Right lobe of liver (tissue), 6 donors: ENCODE results near the gene POLR2E. TPM values are rescaled to one million over a fixed set of nuclear protein-coding genes. Genes with fewer than 3 reads are reported as not detected.

ENCODE experiments used
- ATAC-seq, 4 donors: fragments of 200-7000 bp; cut with Tn5 transposase; one replicate each; pipeline ENCODE4 v1.9.1; 2020; ENCODE audit warnings: mild to moderate bottlenecking in 4 of 4, moderate library complexity in 4 of 4
- DNase-seq, 3 donors: peaks; one replicate each; pipeline ENCODE4 v3.0.0-alpha.2; 2020
- H3K27ac ChIP-seq, 3 donors: fragments of 200-600 bp; one replicate each; pipeline ENCODE4 v1.8.0; 2022
- H3K27me3 ChIP-seq, 2 donors: fragments of 200-600 bp; one replicate each; pipeline ENCODE4 v1.8.0; 2022
- H3K36me3 ChIP-seq, 4 donors: fragments of 200-600 bp; sonication (generic) in 1 of 4; one replicate each; pipeline versions ENCODE4 v1.5.1 to v1.8.0; 2017 to 2022; ENCODE audit warnings: control low read depth in 1 of 4
- H3K4me1 ChIP-seq, 4 donors: fragments of 200-600 bp; sonication (generic) in 1 of 4; one replicate each; pipeline versions ENCODE4 v1.5.1 to v1.8.0; 2017 to 2022; ENCODE audit warnings: control low read depth in 1 of 4
- H3K4me3 ChIP-seq, 3 donors: fragments of 200-600 bp; one replicate each; pipeline ENCODE4 v1.8.0; 2022
- H3K9me3 ChIP-seq, 4 donors: fragments of 200-600 bp; sonication (generic) in 1 of 4; one replicate each; pipeline versions ENCODE4 v1.5.1 to v1.8.0; 2017 to 2022; ENCODE audit warnings: control low read depth in 1 of 4
- CTCF ChIP-seq, 4 donors: fragments of 200-600 bp in 3 of 4; fragments of 450-650 bp in 1 of 4; IDR thresholded peaks; one replicate each; pipeline versions ENCODE4 v1.5.1 to v1.8.0; 2016 to 2022; ENCODE audit warnings: antibody characterized with exemption in 4 of 4, mild to moderate bottlenecking in 2 of 4
- POLR2A ChIP-seq: fragments of 450-650 bp; IDR thresholded peaks from one replicate; pipeline ENCODE4 v1.6.1; 2017; ENCODE audit warnings: antibody characterized with exemption, mild to moderate bottlenecking
- WGBS: methylation state at CpG from one replicate; pipeline ENCODE4 v1.1.6; 2018; ENCODE audit warnings: low coverage, low lambda C conversion rate; ENCODE audit not compliant: insufficient coverage; ENCODE audit errors: missing lambda C conversion rate; 5-methylcytosine and 5-hydroxymethylcytosine counted together
- intact Hi-C, 2 donors: fragments of 100-400 bp; cut with DNase I; formaldehyde crosslinking; loops; one replicate each; pipeline versions ENCODE4 v1.11.2 to v1.14.1; 2022
- total RNA-seq, 6 experiments: library from RNA; depleted of rRNA in 2 of 6; stranded (reverse); fragments of >200 nt in 2 of 6; fragmentation: NEBNext Ultra II Directional in 3 of 6; extraction: Animal tissue kit (Norgen Biotek cat#: 25700) in 3 of 6; gene quantifications; one replicate each; pipeline versions ENCODE4 v1.1.0 to v1.2.4, GENCODE V29; 2016 to 2023
- donor health status: DM: no; HTN: yes; CAD: no.
- donor health status: DM: no; HTN: no; CAD: no.
- donor health status: DM: no; HTN: no; CAD: no.
- donor health status: DM: no; HTN: yes; CAD: no.
- donor health status: DM: no; HTN: yes; CAD: no.

The POLR2E gene
- total RNA-seq, 6 experiments from 2014 or later = 112 to 256 (median 131) TPM

DNA sequence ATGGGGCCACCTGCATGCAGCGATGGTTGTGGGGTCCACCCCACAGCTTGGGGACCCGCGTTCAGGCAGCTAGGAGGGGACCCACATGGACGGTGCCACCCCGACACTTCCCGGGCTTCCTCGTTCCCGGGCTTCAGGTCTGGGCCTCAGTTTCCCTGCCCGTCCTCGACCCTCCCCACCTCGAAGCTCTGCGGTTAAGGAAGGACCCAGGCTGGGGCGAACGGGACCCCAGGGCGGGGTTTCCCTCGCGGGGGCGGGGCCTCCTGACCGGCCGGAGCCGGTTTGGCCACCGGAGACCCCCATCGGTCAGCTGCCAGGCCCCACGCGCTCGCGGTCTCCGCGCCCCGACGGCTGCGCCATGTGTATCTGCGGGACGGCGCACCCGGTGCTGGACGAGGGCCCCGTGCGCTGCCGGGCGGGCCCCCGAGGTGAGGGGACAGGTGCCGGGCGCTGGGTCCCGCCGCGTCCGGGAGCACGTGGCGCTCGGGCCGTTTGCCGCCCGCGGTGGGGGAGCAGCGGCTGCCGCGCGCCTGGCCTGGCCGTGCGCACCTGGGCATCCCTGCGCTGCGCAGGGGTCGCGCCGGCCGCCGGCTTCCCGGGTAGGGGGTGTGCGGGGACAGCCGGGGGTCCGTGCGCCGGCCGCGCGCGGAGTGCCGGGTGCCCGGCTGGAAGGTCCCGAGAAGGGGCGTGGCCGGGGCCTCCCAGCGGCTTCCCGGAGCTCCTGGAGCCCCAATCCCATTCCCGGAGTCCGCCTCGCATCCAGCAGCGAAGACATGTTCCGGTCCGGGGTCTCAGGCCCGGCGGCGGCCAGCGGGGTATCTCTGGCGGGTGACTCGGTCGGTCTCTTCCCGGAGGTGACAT, 24.0 kb downstream of the POLR2E start:
- TF ChIP-seq POLR2A = no peak
- no peak for TF ChIP-seq CTCF (IDR thresholded peaks at IDR 0.05)
- no peak overlapping the region for H3K4me3 ChIP-seq
- H3K4me1 ChIP-seq = peaks cover 0 to 15% (median 3%) of the 10 kb centered on the region in 4 donors
- WGBS = 9% methylated on average over 18 of the region's 99 CpGs
- DNase-seq (peak in 1 of 3 donors; percentile 51), ATAC-seq (no peak)
- no peaks in the 10 kb centered on the region for H3K9me3 ChIP-seq
- H3K27ac ChIP-seq = no peak overlapping the region
- H3K36me3 ChIP-seq = no peaks in the 10 kb centered on the region
- H3K27me3 ChIP-seq = peaks cover 0 to 19% of the 10 kb centered on the region in 2 donors
- intact Hi-C loops = no loop called here

DNA sequence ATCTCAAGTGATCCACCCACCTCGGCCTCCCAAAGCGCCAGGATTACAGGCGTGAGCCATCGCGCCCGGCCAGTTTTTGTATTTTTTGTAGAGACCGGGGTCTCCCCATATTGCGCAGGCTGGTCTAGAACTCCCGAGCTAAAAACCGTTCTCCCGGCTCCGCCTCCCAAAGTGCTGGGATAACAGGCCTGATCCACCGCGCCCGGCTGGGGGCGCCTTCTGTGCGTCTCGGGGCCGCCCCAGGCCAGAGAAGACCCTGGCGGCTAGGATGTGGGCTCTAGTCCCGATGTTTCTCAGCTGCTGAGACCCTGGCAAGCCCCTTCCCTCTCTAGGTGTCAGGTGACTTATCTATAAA, 24.6 kb downstream of the POLR2E start:
- TF ChIP-seq POLR2A (no peak), CTCF (IDR thresholded peaks at IDR 0.05) (no peak)
- DNase-seq = peak in 1 of 3 donors; percentile 48
- Histone ChIP-seq H3K36me3 (no peaks in the 10 kb centered on the region), H3K4me3 (no peak overlapping the region), H3K4me1 (peaks cover 0 to 10% (median 0%) of the 10 kb centered on the region in 4 donors), H3K9me3 (no peaks in the 10 kb centered on the region), H3K27me3 (peaks cover 0 to 19% of the 10 kb centered on the region in 2 donors), H3K27ac (no peak overlapping the region)
- 44% methylated on average over 11 of the region's 21 CpGs for WGBS
- no peak for ATAC-seq
- intact Hi-C loops = no loop called here

DNA sequence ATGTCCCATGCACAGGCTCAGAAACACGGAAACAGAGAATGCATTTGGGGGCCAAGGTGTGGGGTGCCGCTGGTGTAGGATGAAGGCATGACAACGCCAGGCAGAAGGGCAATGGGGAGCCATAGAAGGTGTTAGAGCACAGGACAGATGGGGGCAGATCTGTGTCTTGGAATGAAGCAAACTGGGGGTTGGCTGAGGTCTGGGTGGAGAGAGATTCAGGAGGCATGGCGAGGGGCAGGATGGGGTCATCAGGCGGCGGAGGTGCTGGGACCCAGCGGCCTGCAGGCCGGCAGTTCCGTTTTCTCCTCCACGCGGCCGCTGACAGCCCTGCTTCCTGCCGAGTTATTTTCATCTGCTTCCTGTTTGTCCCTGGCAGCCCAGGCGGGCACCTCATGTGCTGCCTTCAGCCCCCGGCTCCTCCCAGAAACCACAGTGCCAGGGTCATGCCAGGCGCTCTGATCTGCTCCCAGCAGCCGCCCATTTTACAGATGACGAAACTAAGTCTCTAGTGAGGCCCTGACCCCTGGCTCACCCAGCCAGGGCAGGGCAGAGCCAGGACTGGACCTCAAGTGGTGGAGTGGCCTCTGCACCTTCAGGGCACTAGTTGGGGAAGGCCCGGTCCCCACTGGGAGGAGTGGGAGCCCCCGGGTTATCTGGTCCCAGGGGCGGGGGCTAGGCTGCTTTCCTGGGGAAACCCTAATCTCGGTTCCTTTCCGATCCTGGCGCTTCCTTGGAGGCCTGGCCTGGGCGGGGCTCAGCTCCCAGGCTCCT, 26.0 kb downstream of the POLR2E start:
- H3K27ac ChIP-seq = peak overlapping the region in 2 of 3 donors; percentile 40 to 43
- peak overlapping the region in 2 of 3 donors; percentile 21 to 51 for H3K4me3 ChIP-seq
- DNase-seq = peak; percentile 69 to 84 (median 69)

More for the DNA sequence above, 26.0 kb downstream of the POLR2E start:
- Histone ChIP-seq H3K27me3 (peaks cover 0 to 19% of the 10 kb centered on the region in 2 donors), H3K36me3 (no peaks in the 10 kb centered on the region), H3K9me3 (no peaks in the 10 kb centered on the region), H3K4me1 (peaks cover 0 to 9% (median 0%) of the 10 kb centered on the region in 4 donors)
- intact Hi-C loops = no loop called here
- 32% methylated on average over 12 of the region's 25 CpGs for WGBS
- no peak for TF ChIP-seq CTCF (IDR thresholded peaks at IDR 0.05)
- peak; percentile 27 to 49 (median 36) for ATAC-seq
